Spinal cord (tissue), 10 donors: ENCODE results near the gene ELANE. TPM values are rescaled to one million over a fixed set of nuclear protein-coding genes. Genes with fewer than 3 reads are reported as not detected.

Experiments
- DNase-seq, 6 donors: peaks; one replicate each; pipeline versions ENCODE4 v3.0.0 to v3.0.0-alpha.2; 2013 to 2015; ENCODE audit warnings: low spot score in 6 of 6, low read depth in 4 of 6
- H3K27ac ChIP-seq: one replicate; pipeline ENCODE4 v1.5.1; 2013; ENCODE audit warnings: low read depth, low read length, control low read depth
- H3K27me3 ChIP-seq: one replicate; pipeline ENCODE4 v1.6.1; 2013; ENCODE audit warnings: low read length; ENCODE audit not compliant: control insufficient read depth, insufficient read depth
- H3K36me3 ChIP-seq: one replicate; pipeline ENCODE4 v1.6.1; 2013; ENCODE audit warnings: low read length; ENCODE audit not compliant: control insufficient read depth, insufficient read depth
- H3K4me1 ChIP-seq: one replicate; pipeline ENCODE4 v1.6.1; 2013; ENCODE audit warnings: low read length; ENCODE audit not compliant: control insufficient read depth, insufficient read depth
- H3K4me3 ChIP-seq: one replicate; pipeline ENCODE4 v1.5.1; 2013; ENCODE audit warnings: low read depth, low read length, control low read depth
- H3K9me3 ChIP-seq: one replicate; pipeline ENCODE4 v1.6.1; 2013; ENCODE audit warnings: low read length; ENCODE audit not compliant: control insufficient read depth, insufficient read depth
- WGBS: methylation state at CpG from one replicate; pipeline ENCODE4 v1.1.5; 2013; ENCODE audit warnings: missing lambda C conversion rate; ENCODE audit not compliant: insufficient coverage; 5-methylcytosine and 5-hydroxymethylcytosine counted together
- polyA plus RNA-seq, 2 donors: library from polyadenylated mRNA; unstranded; fragments of 120-200 nt; gene quantifications; one replicate each; pipeline ENCODE4 v1.2.1, GENCODE V29; 2013; ENCODE audit not compliant: insufficient read length in 2 of 2
- total RNA-seq, 2 donors: library from RNA; depleted of rRNA in 1 of 2; stranded (reverse); fragments of 120-200 nt in 1 of 2; fragments of >200 nt in 1 of 2; gene quantifications; one replicate each; pipeline versions ENCODE4 v1.2.3 to v1.2.4, GENCODE V29; 2013 to 2014
- donor health status: healthy.

The ELANE gene
- total and polyA plus RNA-seq, 4 donors, result 0.18 to 23.5 (median 0.99) TPM; not detected in 1

GRCh38 chr19:824885-825284 is 27.2 kb upstream of the ELANE start:
- H3K27me3 ChIP-seq, result no peaks in the 10 kb centered on the region
- no peaks in the 10 kb centered on the region for H3K36me3 ChIP-seq
- H3K4me1 ChIP-seq, result peaks cover 11% of the 10 kb centered on the region
- no peak overlapping the region for H3K4me3 ChIP-seq
- no peaks in the 10 kb centered on the region for H3K9me3 ChIP-seq
- DNase-seq, result no peak
- no peak overlapping the region for H3K27ac ChIP-seq
- WGBS, result 86% methylated on average over 14 of the region's 15 CpGs

DNA sequence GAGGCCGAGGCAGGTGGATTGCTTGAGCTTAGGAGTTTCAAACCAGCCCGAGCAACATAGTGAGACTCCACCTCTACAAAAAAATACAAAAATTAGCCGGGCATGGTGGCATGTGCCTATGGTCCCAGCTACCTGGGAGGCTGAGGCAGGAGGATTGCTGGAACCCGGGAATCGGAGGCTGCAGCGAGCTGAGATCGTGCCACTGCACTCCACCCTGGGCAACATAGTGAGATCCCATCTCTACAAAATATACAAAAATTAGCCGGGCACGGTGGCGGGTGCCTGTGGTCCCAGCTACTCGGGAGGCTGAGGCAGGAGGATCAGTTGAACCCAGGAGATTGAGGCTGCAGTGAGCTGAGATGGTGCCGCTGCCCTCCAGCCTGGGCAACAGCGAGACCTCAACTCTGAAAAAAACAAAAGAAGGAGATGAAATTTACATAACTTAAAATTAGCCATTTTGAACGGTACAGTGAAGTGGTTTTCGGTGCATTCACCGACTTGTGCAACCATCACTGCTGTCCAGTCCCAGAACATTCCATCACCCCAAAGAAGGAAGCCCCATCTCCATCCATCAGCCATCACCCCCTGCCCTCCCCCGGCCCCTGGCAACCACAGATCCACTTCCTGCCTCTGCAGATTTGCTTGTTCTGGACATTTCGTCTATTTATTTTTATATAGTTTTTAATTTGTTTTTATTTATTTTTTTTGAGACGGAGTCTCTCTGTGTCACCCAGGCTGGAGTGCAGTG is 26.0 kb upstream of the ELANE start:
- no peak for DNase-seq
- no peaks in the 10 kb centered on the region for H3K36me3 ChIP-seq
- 68% methylated on average over 4 of the region's 19 CpGs for WGBS
- H3K4me1 ChIP-seq, result peaks cover 11% of the 10 kb centered on the region
- no peaks in the 10 kb centered on the region for H3K27me3 ChIP-seq
- no peak overlapping the region for H3K4me3 ChIP-seq
- no peaks in the 10 kb centered on the region for H3K9me3 ChIP-seq
- no peak overlapping the region for H3K27ac ChIP-seq

- Histone ChIP-seq H3K4me3 (no peak overlapping the region), H3K27ac (no peak overlapping the region), H3K9me3 (no peaks in the 10 kb centered on the region), H3K36me3 (no peaks in the 10 kb centered on the region), H3K4me1 (peaks cover 11% of the 10 kb centered on the region), H3K27me3 (no peaks in the 10 kb centered on the region)
- WGBS, result 91% methylated on average over 6 of the region's 11 CpGs
- DNase-seq, result no peak
Observed at GRCh38 chr19:827314-827709, 24.8 kb upstream of the ELANE start.

- H3K4me1 ChIP-seq, result peaks cover 7% of the 10 kb centered on the region
- DNase-seq, result no peak
- H3K9me3 ChIP-seq, result no peaks in the 10 kb centered on the region
- WGBS, result 72% methylated on average over 33 of the region's 33 CpGs
- H3K36me3 ChIP-seq, result no peaks in the 10 kb centered on the region
- H3K4me3 ChIP-seq, result no peak within 1 kb of the TSS
- no peak within 1 kb of the TSS for H3K27ac ChIP-seq
- H3K27me3 ChIP-seq, result no peaks in the 10 kb centered on the region
Observed at GRCh38 chr19:827710-828321, 24.3 kb upstream of the ELANE start, which contains the start of gene AZU1. Gene AZU1 (plus strand): TSS chr19:827837. CDS start chr19:827847, 10 bp downstream.

GRCh38 chr19:829129-829758 is 22.9 kb upstream of the ELANE start:
- Histone ChIP-seq H3K4me3 (no peak overlapping the region), H3K27ac (no peak overlapping the region), H3K36me3 (no peaks in the 10 kb centered on the region), H3K4me1 (no peaks in the 10 kb centered on the region), H3K9me3 (no peaks in the 10 kb centered on the region), H3K27me3 (no peaks in the 10 kb centered on the region)
- WGBS, result 82% methylated on average over 16 of the region's 18 CpGs
- no peak for DNase-seq

DNA sequence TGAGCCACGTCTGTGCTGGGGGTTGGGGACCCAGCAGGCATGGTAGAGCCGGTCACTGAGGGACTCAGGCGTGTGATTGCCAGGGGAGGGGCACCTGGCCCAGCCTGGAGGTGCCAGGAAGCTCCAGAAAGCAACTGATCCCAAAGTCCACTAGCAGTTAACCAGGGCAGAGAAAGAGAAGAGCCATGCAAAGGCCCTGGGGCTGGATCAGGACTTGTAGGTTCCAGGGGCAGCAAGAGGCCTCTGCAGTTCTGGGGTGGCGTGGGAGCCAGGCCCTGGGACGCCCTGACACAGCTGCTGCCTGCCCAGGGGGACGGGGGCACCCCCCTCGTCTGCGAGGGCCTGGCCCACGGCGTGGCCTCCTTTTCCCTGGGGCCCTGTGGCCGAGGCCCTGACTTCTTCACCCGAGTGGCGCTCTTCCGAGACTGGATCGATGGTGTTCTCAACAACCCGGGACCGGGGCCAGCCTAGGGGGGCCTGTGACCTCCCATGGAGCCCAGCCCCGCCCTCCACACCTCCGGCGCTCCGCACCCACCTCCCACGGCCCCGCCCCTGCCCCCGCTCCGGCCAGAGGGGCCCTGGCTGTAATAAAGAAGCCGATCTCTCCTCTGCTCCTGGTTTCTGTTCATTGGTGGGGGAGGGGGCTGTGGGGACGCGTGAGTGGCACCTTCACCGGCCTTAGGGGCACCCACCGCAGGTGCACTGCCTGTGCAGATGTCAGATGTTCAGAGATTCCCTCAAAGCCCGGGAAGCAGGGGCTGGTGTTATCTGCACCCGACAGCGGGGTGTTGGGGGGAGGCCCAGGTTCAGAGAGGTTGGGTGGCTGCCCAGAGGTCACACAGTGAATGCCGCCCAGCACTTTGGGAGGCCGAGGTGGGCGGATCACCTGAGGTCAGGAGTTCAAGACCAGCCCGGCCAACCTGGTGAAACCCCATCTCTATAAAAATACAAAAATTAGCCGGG is 20.4 kb upstream of the ELANE start:
- DNase-seq, result no peak
- Histone ChIP-seq H3K9me3 (no peaks in the 10 kb centered on the region), H3K27ac (no peak overlapping the region), H3K27me3 (peaks cover 2% of the 10 kb centered on the region), H3K4me3 (no peak overlapping the region), H3K4me1 (no peaks in the 10 kb centered on the region), H3K36me3 (no peaks in the 10 kb centered on the region)
- WGBS, result 64% methylated on average over 24 of the region's 38 CpGs

DNA sequence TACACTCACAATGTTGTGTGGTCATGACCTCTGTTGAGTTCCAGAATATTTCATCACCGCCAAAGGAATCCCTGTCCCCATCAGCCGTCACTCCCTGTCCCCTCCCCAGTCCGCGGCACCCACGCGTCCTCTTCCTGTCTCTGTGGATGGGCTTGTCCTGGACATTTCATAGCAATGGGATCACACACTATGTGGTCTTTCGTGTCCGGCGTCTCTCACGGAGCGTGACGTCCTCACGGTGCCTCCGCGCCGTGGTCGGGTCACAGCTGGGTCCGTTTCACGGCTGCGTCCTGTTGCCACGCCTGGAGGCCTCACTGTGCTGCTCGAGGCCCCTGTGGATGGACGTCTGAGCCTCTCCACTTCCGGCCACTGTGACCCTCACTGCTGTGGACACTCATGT is 17.9 kb upstream of the ELANE start:
- peaks cover 2% of the 10 kb centered on the region for H3K27me3 ChIP-seq
- WGBS, result 78% methylated on average over 23 of the region's 24 CpGs
- peaks cover 3% of the 10 kb centered on the region for H3K4me1 ChIP-seq

DNA sequence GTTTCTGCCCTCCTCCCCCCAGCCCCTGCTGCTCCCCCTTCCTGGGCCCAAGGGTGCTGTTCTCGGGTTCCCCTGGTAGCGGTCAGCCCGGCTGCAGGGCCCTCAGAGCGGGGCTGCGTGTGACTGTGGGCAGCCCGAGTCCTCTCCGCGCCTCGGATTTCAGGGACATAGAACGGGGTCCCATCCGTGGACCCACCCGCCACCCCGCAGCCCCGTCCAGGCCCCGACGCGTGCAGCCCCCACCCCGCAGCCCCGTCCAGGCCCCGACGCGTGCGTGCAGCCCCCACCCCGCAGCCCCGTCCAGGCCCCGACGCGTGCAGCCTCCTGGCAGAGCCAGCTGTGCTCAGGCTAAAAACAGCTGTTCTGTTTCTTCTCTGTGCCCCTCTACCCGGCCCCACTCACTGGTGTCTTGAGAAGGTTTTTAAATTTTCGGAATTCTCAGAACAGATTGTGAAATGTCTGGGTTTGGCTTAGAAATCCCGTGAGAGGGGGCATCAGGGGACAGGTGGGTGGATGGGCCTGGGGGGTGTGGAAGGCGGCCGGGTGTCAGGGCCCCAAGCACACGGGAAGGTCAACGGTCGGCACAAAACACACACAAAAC is 16.8 kb upstream of the ELANE start:
- no peak for DNase-seq
- Histone ChIP-seq H3K27ac (no peak overlapping the region), H3K4me3 (no peak overlapping the region), H3K36me3 (no peaks in the 10 kb centered on the region), H3K4me1 (peaks cover 3% of the 10 kb centered on the region), H3K9me3 (no peaks in the 10 kb centered on the region), H3K27me3 (peaks cover 2% of the 10 kb centered on the region)
- 83% methylated on average over 30 of the region's 36 CpGs for WGBS

More for the DNA sequence above, 17.9 kb upstream of the ELANE start:
- H3K9me3 ChIP-seq, result no peaks in the 10 kb centered on the region
- no peak overlapping the region for H3K4me3 ChIP-seq
- H3K36me3 ChIP-seq, result no peaks in the 10 kb centered on the region
- H3K27ac ChIP-seq, result no peak overlapping the region
- no peak for DNase-seq
